BJ (cell line): ENCODE data around the gene FAM47E. TPM values are rescaled to one million over a fixed set of nuclear protein-coding genes. Genes with fewer than 3 reads are reported as not detected.

Experiments
- CTCF ChIA-PET: fragments of 350-600 bp; formaldehyde crosslinking; extraction: SDS; loops from one replicate; lab custom pipeline; 2021; ENCODE audit warnings: antibody characterized with exemption, inconsistent platforms; lab: Yijun Ruan, JAX
- POLR2A ChIA-PET: fragments of 300-600 bp; sonication (Branson Sonifier 250); formaldehyde crosslinking; extraction: SDS; loops from one replicate; lab custom pipeline; 2021; ENCODE audit warnings: antibody characterized with exemption; lab: Charles Lee
- DNase-seq: peaks from one replicate; pipeline ENCODE4 v3.0.0-alpha.2; 2011; ENCODE audit warnings: low read depth
- H3K27me3 ChIP-seq: 2 replicates; pipeline ENCODE4 v1.6.0; 2011; ENCODE audit warnings: low read length; ENCODE audit not compliant: control insufficient read depth, insufficient read depth
- H3K36me3 ChIP-seq: 2 replicates; pipeline ENCODE4 v1.5.1; 2011; ENCODE audit warnings: low read length; ENCODE audit not compliant: control insufficient read depth, insufficient read depth
- H3K4me3 ChIP-seq: 2 replicates; pipeline ENCODE4 v1.5.1; 2011; ENCODE audit warnings: low read depth, mild to moderate bottlenecking, control low read depth, low read length
- CTCF ChIP-seq: IDR thresholded peaks from 2 replicates; pipeline ENCODE4 v1.5.1; 2011; ENCODE audit warnings: low read depth, mild to moderate bottlenecking, control low read depth, inconsistent platforms, low read length, moderate library complexity; ENCODE audit not compliant: insufficient read depth
- polyA plus RNA-seq: library from polyadenylated mRNA; depleted of rRNA; stranded (reverse); fragments of >200 nt; gene quantifications from 2 replicates; pipeline ENCODE4 v1.2.3, GENCODE V29; 2011; rRNA removed

Gene FAM47E
- polyA plus RNA-seq, 1 experiment = 0.05 TPM

DNA sequence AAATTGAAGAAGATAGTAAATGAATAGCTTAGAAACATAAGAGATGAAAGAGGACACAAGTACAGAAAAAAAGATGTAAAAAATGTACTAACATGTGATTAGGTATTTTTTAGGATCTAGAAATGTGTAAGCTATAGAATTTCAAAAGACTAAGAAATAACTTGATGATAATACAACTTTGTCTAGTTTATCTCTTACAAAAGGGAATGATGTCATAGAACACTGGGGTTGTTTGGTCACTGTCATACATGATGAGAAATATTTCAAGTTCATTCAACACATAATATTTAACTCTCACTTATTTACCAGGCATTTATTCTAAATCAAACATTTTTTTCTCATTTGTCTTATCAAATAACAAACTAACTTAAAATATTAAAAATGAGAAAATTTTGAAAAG, 73.6 kb downstream of the FAM47E start:
- no peak for TF ChIP-seq CTCF
- no peak overlapping the region for H3K4me3 ChIP-seq
- CTCF ChIA-PET = interaction anchor here (1.4 kb wide), 1 partner anchor 10 kb away, joined by 4 read pairs; no protein-coding TSS in a partner anchor
- H3K27me3 ChIP-seq = no peaks in the 10 kb centered on the region
- POLR2A ChIA-PET = no interaction called here
- H3K36me3 ChIP-seq = no peaks in the 10 kb centered on the region
- DNase-seq = no peak

DNA sequence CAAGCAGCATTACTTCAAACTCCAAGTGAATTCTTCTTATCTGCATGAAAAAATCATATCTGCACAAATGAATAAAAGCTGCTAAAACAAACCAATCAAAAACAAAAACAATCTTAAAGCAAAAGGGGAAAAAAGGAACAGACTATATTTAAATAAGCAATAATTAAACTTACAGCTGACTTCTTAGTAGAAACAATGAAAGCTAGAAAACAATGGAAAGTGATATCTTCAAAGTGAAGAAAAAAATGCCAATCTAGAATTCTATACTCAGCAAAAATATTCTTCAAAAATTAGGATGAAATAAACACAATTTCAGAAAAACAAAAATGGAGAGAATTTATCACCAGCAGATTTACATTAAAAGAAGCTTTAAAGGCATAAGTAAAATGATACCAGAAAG, 75.0 kb downstream of the FAM47E start:
- Histone ChIP-seq H3K36me3 (no peaks in the 10 kb centered on the region), H3K4me3 (no peak overlapping the region), H3K27me3 (no peaks in the 10 kb centered on the region)
- ChIA-PET CTCF (interaction anchor here (1.6 to 1.7 kb wide), 2 partner anchors 14 to 19 kb away, joined by 4 read pairs; no protein-coding TSS in a partner anchor), POLR2A (no interaction called here)
- no peak for DNase-seq
- no peak for TF ChIP-seq CTCF

Other genes starting within 250 kb of the FAM47E start
- gene CXCL9, start 244.2 kb upstream of the FAM47E start, polyA plus RNA-seq = not detected in 2 replicates
- not detected in 2 replicates for gene CXCL10, start 228.2 kb upstream of the FAM47E start, polyA plus RNA-seq
- not detected in 2 replicates for gene CXCL11, start 215.7 kb upstream of the FAM47E start, polyA plus RNA-seq
- not detected in 2 replicates for gene ART3, start 177.0 kb upstream of the FAM47E start, polyA plus RNA-seq
- gene NUP54, start 103.3 kb upstream of the FAM47E start, polyA plus RNA-seq = 19.4 and 38.9 TPM in 2 replicates
- gene SCARB2, start 37.9 kb upstream of the FAM47E start, polyA plus RNA-seq = 65.3 and 120 TPM in 2 replicates
- gene STBD1, start 55.0 kb downstream of the FAM47E start, polyA plus RNA-seq = 4.2 and 4.4 TPM in 2 replicates
- gene CCDC158, start 169.4 kb downstream of the FAM47E start, polyA plus RNA-seq = 0.10 and 0.11 TPM in 2 replicates
- gene SHROOM3, start 183.5 kb downstream of the FAM47E start, polyA plus RNA-seq = 25.1 and 46.1 TPM in 2 replicates